HG03135 (cell line): Measurements from ENCODE around the gene ATP8B1.
"Not testable (repeated sequence)": the region's sequence is repeated elsewhere in the genome, so short reads cannot be mapped to it uniquely, and the experiment has no call there.

Experiments used
- ATAC-seq: cut with Tn5 transposase; IDR thresholded peaks from one replicate; pipeline ENCODE4 v1.9.1; 2021; ENCODE audit warnings: mild to moderate bottlenecking, moderate library complexity; ENCODE audit not compliant: unreplicated experiment

The ATP8B1 gene

GRCh38 chr18:57674891-57675290 is 128.2 kb downstream of the ATP8B1 start:
- no peak for ATAC-seq

- no peak for ATAC-seq
Observed at GRCh38 chr18:57670046-57670445, 133.1 kb downstream of the ATP8B1 start.

GRCh38 chr18:57668021-57668420 is 135.1 kb downstream of the ATP8B1 start:
- no peak for ATAC-seq

- ATAC-seq, result no peak
Observed at GRCh38 chr18:57666818-57667497, 136.2 kb downstream of the ATP8B1 start.

GRCh38 chr18:57664568-57665165 is 138.4 kb downstream of the ATP8B1 start:
- ATAC-seq, result no peak

GRCh38 chr18:57660961-57661360 is 142.2 kb downstream of the ATP8B1 start:
- ATAC-seq, result no peak

GRCh38 chr18:57659460-57660102 is 143.5 kb downstream of the ATP8B1 start:
- ATAC-seq, result no peak

- no peak for ATAC-seq
Observed at GRCh38 chr18:57657542-57657941, 145.6 kb downstream of the ATP8B1 start.

GRCh38 chr18:57655740-57656139 is 147.4 kb downstream of the ATP8B1 start:
- ATAC-seq, result no peak

GRCh38 chr18:57651914-57652313 is 151.2 kb downstream of the ATP8B1 start:
- ATAC-seq, result no peak

- ATAC-seq, result peak; percentile 97
Observed at GRCh38 chr18:57649556-57650500, 153.3 kb downstream of the ATP8B1 start.

GRCh38 chr18:57648414-57648813 is 154.7 kb downstream of the ATP8B1 start:
- no peak for ATAC-seq

- ATAC-seq, result no peak
Observed at GRCh38 chr18:57644540-57644939, 158.6 kb downstream of the ATP8B1 start.

GRCh38 chr18:57643726-57644125 is 159.4 kb downstream of the ATP8B1 start:
- not testable (repeated sequence) for ATAC-seq

- ATAC-seq, result not testable (repeated sequence)
Observed at GRCh38 chr18:57642462-57642861, 160.7 kb downstream of the ATP8B1 start.

- ATAC-seq, result no peak
Observed at GRCh38 chr18:57640749-57641148, 162.4 kb downstream of the ATP8B1 start.

GRCh38 chr18:57640236-57640635 is 162.9 kb downstream of the ATP8B1 start:
- ATAC-seq, result no peak

- ATAC-seq, result no peak
Observed at GRCh38 chr18:57635003-57635822, 167.9 kb downstream of the ATP8B1 start.

GRCh38 chr18:57631697-57632096 is 171.4 kb downstream of the ATP8B1 start:
- ATAC-seq, result no peak
